HepG2 (cell line): ENCODE results near the gene SLC19A1. TPM values are rescaled to one million over a fixed set of nuclear protein-coding genes. Genes with fewer than 3 reads are reported as not detected.

Experiments
- ATAC-seq: fragments of 200-7000 bp; cut with Tn5 transposase; 3 replicates; pipeline ENCODE4 v1.9.1; 2020; ENCODE audit warnings: mild to moderate bottlenecking, moderate library complexity
- BruUV-seq: library from RNA; stranded (reverse); fragments of 400-500 nt; replicated peaks from 2 replicates; lab custom pipeline; 2021; lab: Mats Ljungman, UMichigan
- CTCF ChIA-PET: fragments of 300-600 bp; formaldehyde crosslinking; extraction: SDS; loops from one replicate; lab custom pipeline; 2021; ENCODE audit warnings: low total read pairs, inconsistent platforms, low intra/inter-chr PET ratio; lab: Yijun Ruan, JAX
- POLR2A ChIA-PET: fragments of 350-600 bp; sonication (Branson Sonifier 250); formaldehyde crosslinking; loops from one replicate; lab custom pipeline; 2020; ENCODE audit warnings: antibody characterized with exemption, inconsistent platforms; lab: Yijun Ruan, JAX
- DNase-seq: peaks from one replicate; pipeline ENCODE4 v3.0.0-alpha.2; 2015; ENCODE audit warnings: low spot score
- FAIRE-seq: peaks from 3 replicates; lab custom pipeline; 2011; peaks lifted over from hg19 to GRCh38; lab: Jason Lieb, UNC
- H2AFZ ChIP-seq: one replicate; pipeline ENCODE4 v1.6.1; 2011; ENCODE audit warnings: low read length, inconsistent platforms
- H3K27ac ChIP-seq: fragments of 300-600 bp; 3 replicates; pipeline ENCODE4 v1.8.0; 2011; ENCODE audit warnings: mixed run types, mild to moderate bottlenecking, mixed read lengths, low read length, inconsistent platforms; ENCODE audit not compliant: insufficient read depth; ENCODE audit errors: extremely low read length
- H3K27me3 ChIP-seq, 2 experiments: fragments of 200-600 bp in 1 of 2; 2 replicates in 1 of 2; 3 replicates in 1 of 2; pipeline versions ENCODE4 v1.6.0 to v1.8.0; 2011; ENCODE audit warnings: low read length in 2 of 2, mild to moderate bottlenecking in 2 of 2, moderate library complexity in 2 of 2, inconsistent platforms in 1 of 2; ENCODE audit not compliant: insufficient read depth in 2 of 2, control insufficient read depth in 1 of 2
- H3K36me3 ChIP-seq, 2 experiments: fragments of 200-600 bp in 1 of 2; replicated peaks in 1 of 2; 2 replicates in 1 of 2; 3 replicates in 1 of 2; pipeline versions ENCODE4 v1.5.1 to v1.8.0; 2011; ENCODE audit warnings: low read length in 2 of 2, inconsistent platforms in 1 of 2; ENCODE audit not compliant: insufficient read depth in 2 of 2, control insufficient read depth in 1 of 2
- H3K4me1 ChIP-seq: 2 replicates; pipeline ENCODE4 v1.5.1; 2012; ENCODE audit warnings: low read length, inconsistent platforms; ENCODE audit not compliant: insufficient read depth
- H3K4me2 ChIP-seq: 2 replicates; pipeline ENCODE4 v1.6.0; 2011; ENCODE audit warnings: low read depth, low read length, inconsistent platforms
- H3K4me3 ChIP-seq, 3 experiments: fragments of 200-600 bp in 1 of 3; sonication (generic), shearing (Covaris generic) in 1 of 3; replicated peaks in 1 of 3; 2 replicates each; pipeline ENCODE4 v1.5.1; 2011 to 2016; ENCODE audit warnings: low read length in 3 of 3, inconsistent platforms in 2 of 3, low read depth in 2 of 3, mild to moderate bottlenecking in 2 of 3, control low read depth in 1 of 3, mixed read lengths in 1 of 3; ENCODE audit not compliant: insufficient read depth in 1 of 3
- H3K79me2 ChIP-seq: one replicate; pipeline ENCODE4 v1.6.1; 2011; ENCODE audit warnings: low read length, inconsistent platforms; ENCODE audit not compliant: insufficient read depth
- H3K9ac ChIP-seq: 2 replicates; pipeline ENCODE4 v1.6.0; 2011; ENCODE audit warnings: mild to moderate bottlenecking, low read depth, low read length, inconsistent platforms; ENCODE audit not compliant: insufficient read depth
- H3K9me3 ChIP-seq: 2 replicates; pipeline ENCODE4 v1.5.1; 2012; ENCODE audit warnings: mild to moderate bottlenecking, low read length
- H4K20me1 ChIP-seq: 2 replicates; pipeline ENCODE4 v1.6.0; 2011; ENCODE audit warnings: inconsistent platforms, mild to moderate bottlenecking, low read length, moderate library complexity; ENCODE audit not compliant: insufficient read depth
- AGO2 ChIP-seq: fragments of 200-400 bp; formaldehyde crosslinking; optimal IDR thresholded peaks from 2 replicates; pipeline ENCODE3; 2017; ENCODE audit warnings: mild to moderate bottlenecking, low read depth, low read length, moderate library complexity
- CEBPB ChIP-seq: IDR thresholded peaks from 2 replicates; pipeline ENCODE4 v1.6.1; 2011; ENCODE audit warnings: low read depth, low read length, improper control_type of control experiment, borderline replicate concordance
- KDM1A ChIP-seq: IDR thresholded peaks from 2 replicates; pipeline ENCODE4 v1.6.1; 2016; ENCODE audit warnings: missing compliant biosample characterization
- NCOR1 ChIP-seq: fragments of 200-600 bp; sonication (generic); IDR thresholded peaks from 2 replicates; pipeline ENCODE4 v1.7.0; 2017; ENCODE audit warnings: antibody characterized with exemption, low read length, borderline replicate concordance
- RAD51 ChIP-seq: fragments of 450-650 bp; IDR thresholded peaks from 2 replicates; pipeline ENCODE4 v1.6.1; 2016; ENCODE audit warnings: borderline replicate concordance
- RBFOX2 ChIP-seq: fragments of 200-400 bp; formaldehyde crosslinking; IDR thresholded peaks from 2 replicates; pipeline ENCODE4 v1.6.1; 2017; ENCODE audit warnings: low read depth, mild to moderate bottlenecking, low read length
- WGBS: methylation state at CpG from one replicate; pipeline ENCODE4 v1.1.6; 2017; ENCODE audit warnings: low lambda C conversion rate; 5-methylcytosine and 5-hydroxymethylcytosine counted together
- in situ Hi-C: cut with HindIII; loops from 2 replicates; pipeline ENCODE4 v1.10.0; 2017; ENCODE audit warnings: low pct_unique_long_range_greater_than_20kb; ENCODE audit not compliant: extremely low pct_ligation_motif_present
- intact Hi-C: fragments of 100-400 bp; cut with micrococcal nuclease; formaldehyde crosslinking; loops from one replicate; pipeline ENCODE4 v1.10.0; 2022; ENCODE audit not compliant: unreplicated experiment
- polyA plus RNA-seq, 8 experiments: library from polyadenylated mRNA; depleted of rRNA in 3 of 8; stranded (reverse) in 7 of 8; unstranded in 1 of 8; fragments of >200 nt; fragmentation: Illumina TruSeq in 4 of 8; extraction: Trizol in 4 of 8; gene quantifications; 2 replicates each; pipeline versions ENCODE4 v1.2.1 to v1.2.3, GENCODE V29; 2011 to 2016; ENCODE audit warnings: low read depth in 4 of 8, missing spikeins in 1 of 8, mixed read lengths in 1 of 8; ENCODE audit not compliant: insufficient read depth in 1 of 8
- total RNA-seq, 5 experiments: library from RNA; depleted of rRNA; stranded (reverse); fragments of >200 nt; fragmentation: Illumina TruSeq; extraction: Trizol; gene quantifications; 2 replicates each; pipeline ENCODE4 v1.2.3, GENCODE V29; 2016; ENCODE audit warnings: low read depth in 1 of 5
- TF ChIP-seq, protein P1 (sequence below), 2 experiments: IDR thresholded peaks; 2 replicates each; pipeline ENCODE4 v1.6.1; 2011 to 2012; ENCODE audit warnings: low read length in 2 of 2, borderline replicate concordance in 1 of 2, low read depth in 1 of 2, mild to moderate bottlenecking in 1 of 2, moderate library complexity in 1 of 2

Gene SLC19A1
- total and polyA plus RNA-seq, 2 of the 13 experiments (the other 11 are each of a cell fraction or from before 2014, with no cell fraction given) = 21.8 to 23.0 TPM

DNA sequence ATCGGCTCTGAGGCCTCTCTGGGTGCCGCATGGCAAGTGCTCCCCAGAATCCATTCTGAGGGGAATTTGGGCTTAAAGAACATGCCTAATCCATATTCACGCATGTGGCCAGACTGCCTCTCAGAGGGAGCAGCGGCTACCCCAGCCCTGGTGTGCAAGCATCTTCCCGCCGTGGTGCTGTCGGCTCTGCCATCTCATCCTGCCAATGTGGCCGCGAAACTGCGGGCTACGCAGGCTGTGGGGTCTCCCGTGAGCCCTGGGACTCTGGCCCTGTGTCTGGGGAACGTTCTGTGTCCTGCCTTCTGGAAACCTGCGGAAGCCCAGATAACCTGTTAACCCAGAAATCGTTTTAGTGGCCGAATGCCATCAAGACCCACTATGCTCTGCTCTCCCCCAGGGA, 60.7 kb downstream of the SLC19A1 start (continued):
- no peak for TF ChIP-seq NCOR1
- no peak for TF ChIP-seq CEBPB
- TF ChIP-seq, protein P1, sequence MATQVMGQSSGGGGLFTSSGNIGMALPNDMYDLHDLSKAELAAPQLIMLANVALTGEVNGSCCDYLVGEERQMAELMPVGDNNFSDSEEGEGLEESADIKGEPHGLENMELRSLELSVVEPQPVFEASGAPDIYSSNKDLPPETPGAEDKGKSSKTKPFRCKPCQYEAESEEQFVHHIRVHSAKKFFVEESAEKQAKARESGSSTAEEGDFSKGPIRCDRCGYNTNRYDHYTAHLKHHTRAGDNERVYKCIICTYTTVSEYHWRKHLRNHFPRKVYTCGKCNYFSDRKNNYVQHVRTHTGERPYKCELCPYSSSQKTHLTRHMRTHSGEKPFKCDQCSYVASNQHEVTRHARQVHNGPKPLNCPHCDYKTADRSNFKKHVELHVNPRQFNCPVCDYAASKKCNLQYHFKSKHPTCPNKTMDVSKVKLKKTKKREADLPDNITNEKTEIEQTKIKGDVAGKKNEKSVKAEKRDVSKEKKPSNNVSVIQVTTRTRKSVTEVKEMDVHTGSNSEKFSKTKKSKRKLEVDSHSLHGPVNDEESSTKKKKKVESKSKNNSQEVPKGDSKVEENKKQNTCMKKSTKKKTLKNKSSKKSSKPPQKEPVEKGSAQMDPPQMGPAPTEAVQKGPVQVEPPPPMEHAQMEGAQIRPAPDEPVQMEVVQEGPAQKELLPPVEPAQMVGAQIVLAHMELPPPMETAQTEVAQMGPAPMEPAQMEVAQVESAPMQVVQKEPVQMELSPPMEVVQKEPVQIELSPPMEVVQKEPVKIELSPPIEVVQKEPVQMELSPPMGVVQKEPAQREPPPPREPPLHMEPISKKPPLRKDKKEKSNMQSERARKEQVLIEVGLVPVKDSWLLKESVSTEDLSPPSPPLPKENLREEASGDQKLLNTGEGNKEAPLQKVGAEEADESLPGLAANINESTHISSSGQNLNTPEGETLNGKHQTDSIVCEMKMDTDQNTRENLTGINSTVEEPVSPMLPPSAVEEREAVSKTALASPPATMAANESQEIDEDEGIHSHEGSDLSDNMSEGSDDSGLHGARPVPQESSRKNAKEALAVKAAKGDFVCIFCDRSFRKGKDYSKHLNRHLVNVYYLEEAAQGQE (IDR thresholded peaks at IDR 0.05; ENCODE audit: borderline replicate concordance in 1 of 2, low read depth in 1 of 2, low read length in 2 of 2) = no peak

DNA sequence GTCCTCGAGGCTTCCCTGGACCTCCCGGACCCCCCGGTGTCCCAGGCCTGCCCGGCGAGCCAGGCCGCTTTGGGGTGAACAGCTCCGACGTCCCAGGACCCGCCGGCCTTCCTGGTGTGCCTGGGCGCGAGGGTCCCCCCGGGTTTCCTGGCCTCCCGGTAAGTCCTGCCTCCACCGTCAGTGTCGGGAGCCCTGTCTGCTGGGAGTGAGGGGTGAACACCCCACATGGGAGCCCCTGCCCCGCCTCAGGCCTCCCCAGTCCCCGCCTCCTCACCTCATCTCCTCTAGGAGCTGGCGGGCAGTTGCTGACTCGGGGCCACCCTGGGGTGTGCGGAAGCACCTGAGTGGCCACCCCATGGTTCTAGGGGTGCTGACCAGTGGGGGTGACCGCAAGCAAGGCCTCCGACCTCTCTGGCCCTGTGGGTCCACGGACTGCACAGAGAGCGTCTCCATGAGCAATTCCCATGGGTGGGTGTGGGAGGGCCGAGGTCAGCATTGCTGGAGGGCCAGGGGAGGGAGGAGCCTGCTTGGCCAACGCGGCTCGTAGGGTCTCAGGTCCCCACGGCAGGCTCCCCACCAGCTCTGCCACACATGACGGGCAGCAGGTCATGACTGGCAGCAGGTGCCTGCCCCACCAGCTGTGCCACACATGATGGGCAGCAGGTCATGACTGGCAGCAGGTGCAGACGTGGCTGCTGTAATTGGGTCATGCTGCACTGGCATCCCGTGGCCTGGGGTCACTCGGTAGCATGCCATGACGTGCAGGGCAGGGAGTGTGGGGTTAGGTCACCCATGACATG, 61.3 kb downstream of the SLC19A1 start:
- no TSS peak for BruUV-seq
- Histone ChIP-seq H3K9ac (no peak overlapping the region), H3K4me3 (no peak overlapping the region), H4K20me1 (no peaks in the 10 kb centered on the region), H3K36me3 (peaks cover 32 to 62% of the 10 kb centered on the region in 2 experiments), H3K4me2 (no peak overlapping the region), H3K4me1 (no peaks in the 10 kb centered on the region), H3K27me3 (no peaks in the 10 kb centered on the region), H3K79me2 (no peaks in the 10 kb centered on the region), H3K9me3 (no peaks in the 10 kb centered on the region), H3K27ac (no peak overlapping the region), H2AFZ (no peak overlapping the region)
- no peak for ATAC-seq
- WGBS = 93% methylated on average over 8 of the region's 35 CpGs
- ChIA-PET CTCF (no interaction called here), POLR2A (interaction anchor here (1.3 kb wide), 2 partner anchors 9 to 62 kb away, joined by 3 to 6 read pairs; no protein-coding TSS in a partner anchor)
- in situ Hi-C loops = no loop called here
- DNase-seq = no peak
- FAIRE-seq = no peak
- TF ChIP-seq RAD51 (no peak), AGO2 (peak; percentile 87), RBFOX2 (peak; percentile 35; the same call in 1 of the 2 replicates), KDM1A (no peak)
- intact Hi-C loops = no loop called here
